IPS-15b (cell line): Measurements from ENCODE around the gene ABCC1.

ENCODE experiments used
- H3K27me3 ChIP-seq: one replicate; pipeline ENCODE4 v1.6.1; 2013; ENCODE audit warnings: low read length; ENCODE audit not compliant: control insufficient read depth, insufficient read depth
- H3K36me3 ChIP-seq: one replicate; pipeline ENCODE4 v1.6.1; 2013; ENCODE audit warnings: low read length; ENCODE audit not compliant: control insufficient read depth, insufficient read depth
- H3K4me1 ChIP-seq: one replicate; pipeline ENCODE4 v1.6.1; 2013; ENCODE audit warnings: mild to moderate bottlenecking, low read length; ENCODE audit not compliant: control insufficient read depth, insufficient read depth
- H3K4me3 ChIP-seq: one replicate; pipeline ENCODE4 v1.5.1; 2013; ENCODE audit warnings: low read depth, low read length
- H3K9ac ChIP-seq: one replicate; pipeline ENCODE4 v1.6.1; 2013; ENCODE audit warnings: low read depth, mild to moderate bottlenecking, low read length
- H3K9me3 ChIP-seq: one replicate; pipeline ENCODE4 v1.6.1; 2013; ENCODE audit warnings: mild to moderate bottlenecking, low read length; ENCODE audit not compliant: control insufficient read depth, insufficient read depth

Gene ABCC1

DNA sequence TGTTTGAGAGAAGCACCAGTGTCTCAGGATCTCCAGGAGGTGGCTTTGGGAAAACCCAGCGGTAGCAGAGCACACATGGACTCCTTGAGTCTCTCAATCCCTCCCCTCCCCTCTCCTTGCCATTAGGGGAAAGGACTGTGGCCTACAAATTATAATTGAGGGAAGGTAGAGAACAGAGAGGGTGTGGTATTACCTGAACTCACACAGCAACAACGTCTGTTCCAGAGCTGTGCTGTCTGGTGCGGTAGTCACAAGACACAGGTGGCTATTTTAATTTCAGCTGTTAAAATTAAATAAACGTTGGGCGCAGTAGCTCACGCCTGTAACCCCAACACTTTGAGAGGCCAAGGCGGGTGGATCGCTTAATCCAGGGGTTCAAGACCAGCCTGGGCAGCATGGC lies 163.7 kb downstream of the ABCC1 start:
- no peak overlapping the region for H3K4me3 ChIP-seq
- H3K9ac ChIP-seq, result no peak overlapping the region
- no peaks in the 10 kb centered on the region for H3K27me3 ChIP-seq
- H3K36me3 ChIP-seq, result peaks cover 45% of the 10 kb centered on the region
- no peaks in the 10 kb centered on the region for H3K9me3 ChIP-seq
- H3K4me1 ChIP-seq, result no peaks in the 10 kb centered on the region

DNA sequence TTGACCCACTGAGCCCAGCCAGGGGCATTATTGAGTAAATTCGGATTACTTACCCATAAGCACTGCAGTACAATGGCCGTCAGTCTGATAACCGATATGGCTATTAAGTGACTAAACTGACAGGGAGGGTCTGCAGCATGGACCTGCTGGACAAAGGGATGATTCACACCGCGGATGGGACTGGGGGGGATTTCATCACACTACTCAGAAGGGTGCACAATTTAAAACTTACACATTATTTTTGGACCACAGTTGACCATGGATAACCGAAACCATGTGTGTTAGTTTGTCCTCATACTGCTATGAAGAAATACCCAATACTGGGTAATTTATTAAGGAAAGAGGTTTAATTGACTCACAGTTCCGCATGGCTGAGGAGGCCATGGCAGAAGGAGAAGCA lies 167.4 kb downstream of the ABCC1 start:
- Histone ChIP-seq H3K4me3 (no peak overlapping the region), H3K36me3 (peaks cover 46% of the 10 kb centered on the region), H3K9ac (no peak overlapping the region)

DNA sequence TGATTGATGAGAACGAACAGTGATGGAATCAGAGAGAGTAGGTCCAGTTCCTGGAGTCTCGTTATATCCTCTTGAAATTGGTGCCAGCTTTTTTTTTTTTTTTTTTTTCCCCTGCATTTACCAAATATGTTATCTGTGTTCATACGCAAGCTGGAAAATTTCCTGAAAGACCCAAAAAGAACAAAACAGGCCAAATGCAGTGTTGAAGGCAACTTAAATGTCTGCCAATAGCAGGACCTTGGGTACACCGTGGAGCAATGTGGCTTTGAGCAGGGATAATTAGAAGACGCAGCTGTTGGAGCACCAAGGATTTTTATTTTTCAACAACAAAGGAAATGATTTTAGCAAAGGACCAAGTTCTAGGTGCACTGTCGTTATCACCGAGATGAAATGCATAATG lies 168.9 kb downstream of the ABCC1 start:
- no peak overlapping the region for H3K9ac ChIP-seq
- H3K9me3 ChIP-seq, result no peaks in the 10 kb centered on the region
- peaks cover 37% of the 10 kb centered on the region for H3K36me3 ChIP-seq
- H3K4me1 ChIP-seq, result no peaks in the 10 kb centered on the region
- H3K4me3 ChIP-seq, result no peak overlapping the region
- H3K27me3 ChIP-seq, result no peaks in the 10 kb centered on the region

More for the DNA sequence above, 167.4 kb downstream of the ABCC1 start:
- Histone ChIP-seq H3K4me1 (no peaks in the 10 kb centered on the region), H3K27me3 (no peaks in the 10 kb centered on the region), H3K9me3 (no peaks in the 10 kb centered on the region)

DNA sequence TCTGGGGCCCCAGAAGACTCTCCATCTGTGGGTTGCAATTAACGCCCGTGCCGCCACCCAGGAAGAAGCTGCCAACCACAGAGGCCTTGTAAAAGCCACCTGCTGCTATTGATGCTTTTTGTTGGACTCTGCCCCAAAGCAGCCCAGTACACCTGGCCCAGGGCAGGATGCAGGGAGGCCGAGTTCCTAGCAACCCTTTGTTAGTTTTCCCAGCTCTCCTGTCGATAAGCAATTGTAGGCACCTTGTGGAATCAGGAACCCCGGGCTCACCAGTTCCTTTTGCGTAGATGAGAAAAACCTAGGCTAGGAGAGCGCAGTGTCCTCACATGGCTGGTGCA lies 170.6 kb downstream of the ABCC1 start:
- H3K36me3 ChIP-seq, result peaks cover 47% of the 10 kb centered on the region
- no peak overlapping the region for H3K4me3 ChIP-seq
- H3K4me1 ChIP-seq, result no peaks in the 10 kb centered on the region
- H3K9me3 ChIP-seq, result no peaks in the 10 kb centered on the region
- no peak overlapping the region for H3K9ac ChIP-seq
- H3K27me3 ChIP-seq, result no peaks in the 10 kb centered on the region

DNA sequence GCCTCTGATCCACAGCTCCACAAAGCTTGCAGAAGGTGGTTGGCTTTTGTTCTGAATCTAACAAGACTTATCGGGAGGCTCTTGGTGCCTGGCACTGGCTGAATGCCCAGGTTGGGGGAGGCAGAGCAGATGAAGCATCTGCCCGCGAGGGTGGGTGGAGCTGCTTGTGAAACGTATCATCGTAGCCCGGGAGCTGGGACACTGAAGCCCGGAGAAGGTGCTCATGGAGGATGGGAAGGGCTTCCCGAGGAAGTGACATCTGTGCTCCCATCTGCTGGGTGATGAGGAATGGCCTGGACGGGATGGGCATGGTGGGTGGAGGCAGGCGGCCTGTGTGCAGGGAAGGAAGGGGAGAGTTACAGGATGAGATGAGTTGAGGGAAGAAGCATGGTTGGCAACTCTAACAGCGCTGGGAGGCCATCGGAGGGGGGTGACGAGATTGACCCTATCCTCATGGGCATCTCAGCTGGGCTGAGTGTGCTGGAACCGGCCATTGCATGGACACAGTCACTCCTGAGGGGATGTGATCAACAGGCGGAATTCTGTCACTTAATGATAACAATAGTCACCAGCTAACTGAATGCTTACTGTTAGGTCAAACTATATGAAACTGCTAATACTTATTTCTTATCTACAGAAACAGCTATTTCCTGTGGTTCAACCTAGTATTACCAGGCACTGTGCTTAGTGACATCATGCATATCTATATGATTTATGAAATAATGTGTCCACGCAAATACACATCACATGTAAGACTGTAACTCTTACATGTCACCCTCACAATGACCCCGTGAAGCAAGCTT lies 171.2 kb downstream of the ABCC1 start:
- Histone ChIP-seq H3K4me3 (no peak overlapping the region), H3K9ac (no peak overlapping the region), H3K4me1 (no peaks in the 10 kb centered on the region), H3K27me3 (no peaks in the 10 kb centered on the region), H3K9me3 (no peaks in the 10 kb centered on the region), H3K36me3 (peaks cover 48% of the 10 kb centered on the region)

DNA sequence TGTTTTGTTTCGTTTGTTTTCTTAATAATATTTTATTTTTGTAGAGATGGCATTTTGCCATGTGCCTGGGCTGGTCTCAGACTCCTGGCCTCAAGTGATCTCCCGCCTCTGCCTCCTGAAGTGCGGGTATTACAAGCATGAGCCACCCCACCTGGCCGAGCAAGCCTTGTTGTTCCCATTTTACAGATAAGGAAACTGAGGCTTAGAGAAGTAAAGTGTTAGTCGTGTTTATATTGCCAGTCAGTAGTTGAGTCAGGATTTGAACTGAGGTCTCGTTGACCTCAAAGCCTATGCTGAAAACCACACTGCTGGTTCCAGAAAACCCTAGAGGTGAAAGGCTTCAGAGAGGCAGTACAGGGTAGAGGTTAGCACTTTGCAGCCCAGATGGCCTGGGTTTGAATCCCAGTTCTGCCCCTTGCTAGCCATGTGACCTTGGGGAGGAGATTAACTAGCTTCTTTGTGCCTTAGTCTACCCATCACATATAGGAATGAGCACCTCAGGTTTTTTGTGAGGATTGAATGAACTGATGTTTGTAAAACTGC lies 171.8 kb downstream of the ABCC1 start:
- Histone ChIP-seq H3K4me3 (no peak overlapping the region), H3K36me3 (peaks cover 45% of the 10 kb centered on the region), H3K9ac (no peak overlapping the region), H3K9me3 (no peaks in the 10 kb centered on the region), H3K4me1 (no peaks in the 10 kb centered on the region), H3K27me3 (no peaks in the 10 kb centered on the region)

DNA sequence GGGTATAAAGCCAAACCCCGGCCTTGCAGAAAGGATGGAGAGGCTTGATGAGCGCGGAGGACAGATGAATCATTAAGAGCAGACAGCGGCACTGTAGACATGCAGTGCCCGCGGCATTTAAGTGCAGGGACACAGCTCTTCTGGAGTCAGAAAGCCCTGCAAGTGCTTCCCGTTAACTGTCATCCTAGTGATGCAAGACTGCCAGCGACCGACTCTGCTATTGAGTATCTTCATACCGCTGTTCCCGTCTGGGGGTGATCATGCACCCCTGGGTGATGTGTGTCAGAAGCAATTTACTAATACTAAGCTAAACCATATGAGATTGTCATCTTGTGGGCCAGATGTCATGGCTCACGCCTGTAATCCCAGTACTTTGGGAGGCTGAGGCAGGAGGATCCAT lies 172.8 kb downstream of the ABCC1 start:
- no peak overlapping the region for H3K9ac ChIP-seq
- no peaks in the 10 kb centered on the region for H3K4me1 ChIP-seq
- H3K4me3 ChIP-seq, result no peak overlapping the region
- H3K9me3 ChIP-seq, result no peaks in the 10 kb centered on the region
- H3K36me3 ChIP-seq, result peaks cover 41% of the 10 kb centered on the region
- no peaks in the 10 kb centered on the region for H3K27me3 ChIP-seq

DNA sequence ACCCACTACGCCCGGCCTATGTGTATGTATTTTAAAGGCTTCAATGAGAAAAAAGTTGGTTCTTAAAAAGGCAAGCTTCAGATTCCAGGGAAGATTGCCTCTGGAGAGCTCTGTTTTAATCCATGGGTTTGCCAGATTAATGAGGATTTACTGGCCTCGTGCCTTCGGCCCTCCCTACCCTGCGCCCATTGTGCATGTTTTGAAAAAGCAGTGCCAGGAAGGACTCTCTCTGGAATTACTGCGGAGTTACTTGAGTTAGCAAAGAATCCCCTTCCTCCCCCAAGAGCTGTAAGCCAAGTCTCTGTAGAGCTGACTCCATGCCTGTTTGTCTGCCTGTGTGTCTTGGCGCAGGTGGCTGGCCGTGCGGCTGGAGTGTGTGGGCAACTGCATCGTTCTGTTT lies 175.0 kb downstream of the ABCC1 start:
- H3K36me3 ChIP-seq, result peaks cover 37% of the 10 kb centered on the region
- no peaks in the 10 kb centered on the region for H3K9me3 ChIP-seq
- H3K4me1 ChIP-seq, result no peaks in the 10 kb centered on the region
- H3K9ac ChIP-seq, result no peak overlapping the region
- H3K4me3 ChIP-seq, result no peak overlapping the region
- no peaks in the 10 kb centered on the region for H3K27me3 ChIP-seq

DNA sequence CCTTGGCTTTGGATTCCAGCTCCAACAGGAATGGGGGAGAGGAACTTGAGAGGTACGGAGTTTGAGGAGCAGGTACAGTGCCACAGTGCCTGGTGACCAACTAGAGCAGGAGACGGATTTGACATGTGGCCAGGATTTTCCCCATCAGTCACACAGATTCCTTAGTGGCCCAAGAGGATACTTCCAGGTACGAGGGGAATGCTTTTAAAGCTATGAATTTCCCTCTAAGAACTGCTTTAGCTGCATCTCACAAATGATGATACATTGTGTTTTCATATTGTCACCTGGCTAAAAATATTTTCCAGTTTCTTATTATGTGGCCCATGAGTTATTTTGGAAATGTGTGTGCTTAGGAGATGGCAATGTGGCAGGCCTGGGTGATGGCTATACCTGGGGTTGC lies 175.6 kb downstream of the ABCC1 start:
- no peak overlapping the region for H3K4me3 ChIP-seq
- H3K27me3 ChIP-seq, result no peaks in the 10 kb centered on the region
- H3K9ac ChIP-seq, result no peak overlapping the region
- H3K9me3 ChIP-seq, result no peaks in the 10 kb centered on the region
- peaks cover 41% of the 10 kb centered on the region for H3K36me3 ChIP-seq
- H3K4me1 ChIP-seq, result no peaks in the 10 kb centered on the region

DNA sequence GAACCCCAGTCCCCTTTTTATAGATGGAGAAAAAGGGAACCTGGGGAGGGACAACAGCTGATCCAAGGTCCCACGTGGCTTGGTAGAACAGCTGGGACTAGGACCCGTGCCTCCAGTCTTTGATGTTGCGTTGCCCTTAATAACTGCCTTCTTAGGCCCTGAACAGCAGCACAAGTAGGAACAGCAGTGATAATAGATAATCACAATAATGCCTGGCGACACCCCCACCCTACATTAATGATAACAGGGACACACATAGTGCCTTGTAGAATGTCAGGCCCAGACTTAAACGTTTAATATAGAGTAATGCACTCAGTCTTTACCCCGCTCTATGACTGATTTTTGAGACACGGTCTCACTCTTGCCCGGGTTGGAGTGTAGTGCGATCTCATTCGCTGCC lies 177.5 kb downstream of the ABCC1 start:
- Histone ChIP-seq H3K36me3 (peaks cover 34% of the 10 kb centered on the region), H3K9ac (no peak overlapping the region), H3K27me3 (no peaks in the 10 kb centered on the region), H3K4me1 (no peaks in the 10 kb centered on the region), H3K9me3 (no peaks in the 10 kb centered on the region), H3K4me3 (no peak overlapping the region)

DNA sequence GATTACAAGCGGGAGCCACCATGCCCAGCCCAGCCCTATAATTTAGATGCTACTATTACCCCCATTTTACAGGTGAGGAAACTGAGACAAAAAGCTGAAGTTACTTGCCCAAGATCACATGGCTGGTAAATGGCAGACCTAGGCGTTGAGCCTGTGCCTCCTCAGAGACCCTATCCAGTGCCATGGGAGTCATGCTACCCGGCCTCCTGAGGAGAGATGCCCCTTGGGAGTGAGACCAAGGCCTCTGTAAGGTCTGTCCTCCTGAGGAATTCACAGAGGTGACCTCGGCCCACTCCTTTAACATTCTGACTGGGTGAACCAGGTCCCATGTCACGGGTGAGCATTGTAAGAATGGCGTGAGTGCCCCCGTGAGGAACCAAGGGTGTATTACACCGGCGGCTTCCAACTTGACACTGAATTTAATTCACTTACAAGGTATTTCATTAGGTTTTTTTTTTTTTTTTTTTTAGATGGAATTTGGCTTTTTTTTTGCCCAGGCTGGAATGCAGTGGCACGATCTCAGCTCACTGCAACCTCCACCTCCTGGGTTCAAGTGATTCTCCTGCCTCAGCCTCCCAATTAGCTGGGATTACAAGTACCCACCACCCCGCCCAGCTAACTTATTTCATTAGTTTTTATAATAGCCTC lies 178.2 kb downstream of the ABCC1 start:
- Histone ChIP-seq H3K9ac (no peak overlapping the region), H3K36me3 (peaks cover 29% of the 10 kb centered on the region), H3K27me3 (no peaks in the 10 kb centered on the region), H3K4me3 (no peak overlapping the region), H3K4me1 (no peaks in the 10 kb centered on the region), H3K9me3 (no peaks in the 10 kb centered on the region)

DNA sequence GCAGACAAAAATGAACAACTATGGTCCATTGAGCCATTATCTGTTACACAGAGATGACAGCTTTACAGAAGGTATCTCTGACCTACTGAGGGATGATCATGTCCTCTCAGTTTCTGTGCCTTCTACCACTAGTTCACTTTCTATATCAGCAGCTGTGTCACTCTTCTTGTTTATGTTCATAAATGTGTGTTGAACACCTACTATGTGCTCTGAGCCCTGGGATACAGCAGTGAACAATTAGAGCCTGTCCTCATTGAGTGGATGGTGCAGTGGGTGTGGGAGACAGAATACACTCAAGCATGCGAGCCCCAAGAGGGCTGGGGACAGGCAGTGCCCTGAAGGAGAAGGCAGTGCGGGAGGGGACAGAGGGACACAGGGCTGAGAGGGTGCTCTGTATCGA lies 181.8 kb downstream of the ABCC1 start:
- Histone ChIP-seq H3K9ac (no peak overlapping the region), H3K9me3 (no peaks in the 10 kb centered on the region), H3K36me3 (peaks cover 26% of the 10 kb centered on the region), H3K4me1 (no peaks in the 10 kb centered on the region), H3K27me3 (no peaks in the 10 kb centered on the region), H3K4me3 (no peak overlapping the region)
